IPS DF 4.7 (cell line): ENCODE results near the gene FCSK.

ENCODE experiments used
- DNase-seq: peaks from one replicate; pipeline ENCODE4 v3.0.0-alpha.2; 2013; ENCODE audit warnings: low spot score; ENCODE audit errors: extremely low read depth

FCSK gene

DNA sequence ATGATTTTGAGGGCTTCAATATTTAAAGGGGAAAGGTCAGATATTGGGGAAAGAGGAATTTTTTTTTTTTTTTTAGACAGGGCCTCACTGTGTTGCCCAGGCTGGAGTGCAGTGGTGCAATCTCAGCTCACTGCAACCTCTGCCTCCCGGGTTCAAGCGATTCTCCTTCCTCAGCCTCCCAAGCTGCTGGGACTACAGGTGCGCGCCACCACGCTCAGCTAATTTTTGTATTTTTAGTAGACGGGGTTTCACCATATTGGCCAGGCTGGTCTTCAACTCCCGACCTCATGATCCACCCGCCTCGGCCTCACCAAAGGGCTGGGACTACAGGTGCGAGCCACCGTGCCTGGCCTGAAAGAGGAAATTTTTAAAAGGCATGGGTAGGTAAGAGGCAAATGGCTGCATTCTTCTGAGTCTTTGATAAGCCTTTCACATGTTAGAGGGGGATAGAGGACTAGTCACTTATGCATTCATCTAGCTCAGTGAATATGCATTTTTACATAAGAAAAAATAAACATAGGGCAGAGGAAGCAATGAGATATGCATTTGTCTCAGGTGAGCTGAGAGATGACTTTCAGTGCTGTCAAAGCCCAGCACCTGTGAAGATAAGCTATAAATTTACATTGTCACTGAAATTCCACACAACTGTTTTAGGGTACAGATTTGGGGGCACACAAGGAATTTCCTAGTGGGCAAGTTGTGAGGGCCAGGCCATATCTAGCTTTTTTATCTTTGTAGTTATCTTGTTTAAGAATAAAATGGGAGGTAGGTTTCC lies 1.1 kb upstream of the FCSK start:
- DNase-seq = no peak

DNA sequence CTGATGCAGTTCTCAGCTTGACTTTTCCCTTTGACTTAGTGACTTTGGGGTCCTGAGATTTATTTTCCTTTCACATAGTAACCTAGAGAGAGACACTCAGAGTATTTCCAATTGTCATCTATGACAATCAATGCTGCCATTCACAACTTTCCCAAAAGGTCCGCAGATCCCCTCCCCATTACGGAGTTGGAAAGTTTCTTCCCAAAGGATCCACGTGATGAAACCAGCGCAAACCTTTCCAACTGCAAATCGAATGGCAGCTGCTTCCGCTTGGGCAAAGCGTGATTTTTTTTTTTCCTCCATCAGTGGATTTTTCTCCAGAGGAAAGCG lies 538 bp upstream of the FCSK start:
- no peak for DNase-seq

DNA sequence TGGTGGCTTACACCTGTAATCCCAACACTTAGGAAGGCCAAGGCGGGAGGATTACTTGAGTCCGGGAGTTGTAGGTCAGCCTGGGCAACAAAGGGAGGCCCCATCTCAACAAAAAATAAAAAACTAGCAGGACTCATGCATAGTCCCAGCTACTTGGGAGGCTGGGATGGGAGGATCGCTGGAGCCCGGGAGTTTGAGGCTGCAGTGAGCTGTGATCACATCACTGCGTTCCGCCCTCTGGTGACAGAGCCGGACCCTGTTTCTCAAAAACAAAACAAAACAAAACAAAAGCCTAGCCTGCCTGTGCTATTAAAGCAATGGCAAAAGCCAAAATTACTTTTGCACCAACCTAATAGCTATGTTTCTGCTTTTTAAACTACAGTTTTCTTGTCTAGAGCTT lies 1.5 kb downstream of the FCSK start:
- no peak for DNase-seq

DNA sequence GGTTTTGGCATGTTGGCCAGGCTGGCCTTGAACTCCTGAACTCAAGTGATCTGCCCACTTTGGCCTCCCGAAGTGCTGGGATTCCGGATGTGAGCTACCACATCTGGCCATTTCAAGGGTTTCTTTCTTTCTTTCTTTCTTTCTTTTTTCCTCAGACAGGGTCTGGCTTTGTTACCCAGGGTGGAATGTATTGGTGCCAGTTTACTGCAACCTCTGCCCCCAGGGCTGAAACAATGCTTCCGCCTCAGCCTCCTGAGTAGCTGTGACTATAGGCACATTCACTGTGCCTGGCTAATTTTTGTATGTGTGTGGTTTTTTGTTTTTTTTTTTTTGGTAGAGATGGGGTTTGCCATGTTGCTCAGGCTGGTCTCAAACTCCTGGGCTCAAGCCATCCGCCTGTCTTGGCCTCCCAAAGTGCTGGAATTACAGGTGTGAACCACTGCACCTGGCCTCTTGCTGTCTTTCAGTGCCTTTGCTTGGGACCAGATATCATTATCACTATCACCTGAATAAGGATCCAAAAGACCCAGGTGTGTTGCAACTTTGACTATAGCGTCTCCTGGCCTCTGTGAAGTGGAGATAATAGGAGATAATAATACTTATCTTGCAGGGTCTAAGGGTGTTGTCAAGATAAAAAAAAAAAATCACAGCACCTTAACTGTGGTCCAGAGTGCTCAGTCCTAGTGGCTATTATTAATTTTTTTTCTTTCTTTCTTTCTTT lies 3.2 kb downstream of the FCSK start:
- DNase-seq = no peak

DNA sequence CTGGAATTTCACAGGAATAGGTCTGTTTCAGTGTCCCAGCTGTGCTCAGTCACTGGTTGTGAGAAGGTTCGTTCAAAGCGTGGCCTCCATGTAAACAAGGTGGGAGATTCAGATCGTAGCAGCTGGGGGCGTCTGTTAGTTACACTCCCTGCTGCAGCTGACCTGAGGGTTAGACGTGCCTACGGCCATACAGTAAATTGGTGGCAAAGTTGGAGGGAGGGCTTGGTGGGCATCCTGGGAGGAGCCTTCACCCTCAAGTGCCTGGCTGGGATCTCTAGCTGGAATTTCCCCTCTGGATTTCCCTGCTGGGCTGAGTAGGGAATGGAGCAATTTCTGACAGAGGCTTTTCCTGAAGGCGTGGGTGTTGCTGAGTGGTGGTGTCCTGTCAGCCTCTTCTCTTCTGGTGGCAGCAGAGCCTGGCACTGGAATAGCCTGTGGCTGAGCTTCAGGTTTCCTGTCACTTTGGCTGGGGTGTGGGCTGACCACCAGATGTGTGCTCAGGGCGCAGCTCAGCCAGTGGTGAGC lies 6.4 kb downstream of the FCSK start:
- no peak for DNase-seq

DNA sequence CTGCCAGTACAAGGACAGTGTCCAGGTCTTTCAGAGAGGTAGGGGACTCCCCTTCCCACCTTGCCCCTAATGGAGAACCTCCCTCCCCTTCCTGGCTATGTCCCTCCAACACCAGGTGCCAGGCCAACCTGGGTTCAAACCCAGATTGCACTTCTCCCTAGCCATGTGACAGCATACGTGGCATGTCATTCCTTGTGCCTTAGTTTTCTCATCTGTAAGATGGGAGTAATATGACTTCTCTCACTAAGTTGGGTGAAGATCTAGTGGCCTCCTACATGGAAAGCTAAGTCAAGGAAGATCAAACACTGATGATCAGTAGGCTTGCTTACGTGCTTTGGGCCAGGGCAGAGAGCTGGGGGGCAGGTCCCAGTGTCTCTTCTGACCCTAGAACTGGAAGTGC lies 8.8 kb downstream of the FCSK start:
- no peak for DNase-seq

DNA sequence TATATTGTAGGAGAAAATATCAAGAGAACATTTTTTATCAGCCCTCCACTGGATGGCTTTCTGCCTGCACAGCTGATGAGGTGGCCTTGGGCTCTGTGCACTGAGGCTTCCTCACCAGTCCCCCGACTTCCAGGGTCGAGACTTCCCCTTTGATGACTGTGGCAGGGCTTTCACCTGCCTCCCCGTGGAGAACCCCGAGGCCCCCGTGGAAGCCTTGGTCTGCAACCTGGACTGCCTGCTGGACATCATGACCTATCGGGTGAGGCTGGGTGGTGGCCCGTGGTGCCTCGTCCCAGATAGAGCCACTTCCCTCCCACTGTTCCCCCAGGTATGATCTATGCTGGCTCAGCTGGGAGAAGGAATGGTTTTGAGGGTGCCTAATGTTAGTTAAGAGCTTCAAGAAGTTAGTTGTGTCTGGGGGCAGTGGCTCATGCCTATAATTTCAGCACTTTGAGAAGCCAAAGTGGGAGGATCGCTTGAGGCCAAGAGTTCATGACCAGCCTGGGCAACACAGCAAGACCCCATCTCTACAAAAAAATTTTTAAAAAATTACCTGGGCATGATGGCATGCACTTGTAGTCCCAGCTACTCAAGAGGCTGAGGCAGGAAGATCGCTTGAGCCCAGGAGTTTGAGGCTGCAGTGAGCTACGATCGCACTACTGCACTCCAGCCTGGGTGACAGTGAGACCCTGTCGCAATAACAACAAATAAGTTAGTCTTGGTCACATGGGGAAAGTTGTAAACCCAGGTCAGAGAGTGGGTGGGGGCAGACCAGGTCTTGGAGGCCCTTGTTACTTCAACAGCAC lies 11.8 kb downstream of the FCSK start:
- DNase-seq = no peak

DNA sequence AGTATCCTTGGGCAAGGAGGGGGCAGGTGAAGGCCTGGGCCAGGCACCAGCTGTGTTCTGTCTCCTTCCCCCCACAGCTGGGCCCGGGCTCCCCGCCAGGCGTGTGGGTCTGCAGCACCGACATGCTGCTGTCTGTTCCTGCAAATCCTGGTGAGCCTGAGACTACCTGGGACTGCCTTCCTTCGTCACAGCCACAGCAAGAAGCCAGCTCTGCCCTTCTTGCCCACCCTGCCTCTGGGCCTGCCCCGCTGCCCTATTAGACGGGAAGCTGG lies 12.3 kb downstream of the FCSK start:
- no peak for DNase-seq

DNA sequence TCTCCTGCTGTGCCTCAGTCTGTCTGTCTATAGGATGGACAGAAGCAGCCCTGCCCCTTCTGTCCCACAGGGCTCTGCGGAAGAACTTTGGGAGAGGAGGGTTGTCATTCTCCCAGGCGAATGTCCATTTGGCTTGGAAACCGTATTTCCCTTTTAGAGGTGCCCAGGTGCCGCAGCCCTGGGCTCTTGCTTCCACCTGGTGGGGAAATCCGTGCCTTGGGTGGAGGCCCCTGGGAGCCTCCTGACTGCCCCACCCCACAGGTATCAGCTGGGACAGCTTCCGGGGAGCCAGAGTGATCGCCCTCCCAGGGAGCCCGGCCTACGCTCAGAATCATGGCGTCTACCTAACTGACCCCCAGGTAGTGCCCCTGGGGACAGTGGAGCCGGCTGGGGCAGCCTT lies 12.7 kb downstream of the FCSK start:
- no peak for DNase-seq

DNA sequence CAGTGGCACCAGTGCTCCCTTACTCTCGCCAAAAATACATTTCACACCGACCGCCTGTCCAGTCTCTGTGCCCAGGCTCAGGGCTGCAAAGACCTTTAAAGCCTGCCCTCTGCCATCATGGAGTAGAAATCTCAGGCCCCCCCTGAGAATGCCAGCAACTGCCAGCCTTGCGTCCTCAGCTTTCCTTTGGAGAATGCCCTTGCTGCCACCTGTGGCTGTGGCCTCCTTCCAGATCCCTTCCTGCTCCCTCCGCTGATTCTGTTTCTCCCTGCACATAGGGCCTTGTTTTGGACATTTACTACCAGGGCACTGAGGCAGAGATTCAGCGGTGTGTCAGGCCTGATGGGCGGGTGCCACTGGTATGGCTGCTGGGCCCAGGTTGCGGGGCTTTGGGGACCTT lies 13.2 kb downstream of the FCSK start:
- no peak for DNase-seq

DNA sequence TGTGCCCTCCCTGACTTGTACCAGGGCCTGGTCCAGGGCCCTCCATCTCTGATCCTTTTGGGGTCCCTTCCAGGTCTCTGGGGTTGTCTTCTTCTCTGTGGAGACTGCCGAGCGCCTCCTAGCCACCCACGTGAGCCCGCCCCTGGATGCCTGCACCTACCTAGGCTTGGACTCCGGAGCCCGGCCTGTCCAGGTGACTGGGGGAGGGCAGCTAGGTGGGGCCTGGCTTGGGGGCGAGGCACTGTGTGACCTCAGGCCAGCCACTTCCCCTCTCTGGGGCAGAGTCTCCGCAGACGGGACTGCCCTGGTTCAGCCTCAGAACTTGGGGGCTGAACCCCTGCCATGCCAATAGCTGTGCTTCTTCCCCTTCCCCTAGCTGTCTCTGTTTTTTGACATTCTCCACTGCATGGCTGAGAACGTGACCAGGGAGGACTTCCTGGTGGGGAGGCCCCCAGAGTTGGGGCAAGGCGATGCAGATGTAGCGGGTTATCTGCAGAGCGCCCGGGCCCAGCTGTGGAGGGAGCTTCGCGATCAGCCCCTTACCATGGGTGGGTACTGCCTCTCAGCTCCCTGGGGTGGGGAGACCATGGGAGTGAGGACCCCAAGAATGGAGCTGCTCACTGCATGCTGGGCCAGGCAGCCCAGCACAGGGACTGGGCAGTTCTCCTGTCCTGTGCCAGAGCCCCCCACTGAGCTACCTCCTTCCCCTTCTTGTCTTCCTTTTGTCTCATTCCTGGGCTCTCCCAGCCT lies 14.6 kb downstream of the FCSK start:
- no peak for DNase-seq

DNA sequence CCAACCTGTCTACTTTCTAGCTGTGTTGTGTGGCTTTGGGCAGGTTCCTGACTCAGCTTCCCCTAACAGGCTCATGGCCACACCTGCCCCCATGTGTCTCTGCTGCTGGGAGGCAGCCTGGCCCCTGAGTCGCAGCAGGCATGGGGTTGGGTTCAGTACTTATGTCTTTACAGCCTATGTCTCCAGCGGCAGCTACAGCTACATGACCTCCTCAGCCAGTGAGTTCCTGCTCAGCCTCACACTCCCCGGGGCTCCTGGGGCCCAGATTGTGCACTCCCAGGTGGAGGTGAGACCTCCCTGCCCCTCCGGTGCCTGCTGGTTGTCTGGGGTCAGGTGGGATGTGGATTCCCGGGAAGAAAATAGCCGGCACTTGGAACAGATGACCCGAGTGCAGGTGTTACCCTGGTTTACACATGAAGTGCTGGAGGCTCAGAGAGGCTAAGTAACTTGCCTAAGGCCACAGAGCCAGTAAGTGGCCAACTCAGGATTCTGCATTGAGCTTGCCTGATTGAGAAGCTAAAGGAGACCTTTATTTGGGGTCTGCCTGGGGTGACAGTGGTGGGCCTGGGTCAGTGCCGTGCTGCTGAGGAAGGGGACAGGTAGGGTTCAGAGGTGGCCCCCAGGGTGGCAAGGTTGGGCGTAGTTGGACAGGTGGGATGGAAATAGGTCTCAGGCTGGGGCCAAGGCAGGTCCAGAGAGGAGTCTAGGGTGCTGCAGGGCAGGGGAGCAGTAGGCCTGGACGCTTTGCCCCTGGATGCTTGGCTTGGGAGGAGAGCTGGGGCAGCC lies 15.9 kb downstream of the FCSK start:
- DNase-seq = no peak

DNA sequence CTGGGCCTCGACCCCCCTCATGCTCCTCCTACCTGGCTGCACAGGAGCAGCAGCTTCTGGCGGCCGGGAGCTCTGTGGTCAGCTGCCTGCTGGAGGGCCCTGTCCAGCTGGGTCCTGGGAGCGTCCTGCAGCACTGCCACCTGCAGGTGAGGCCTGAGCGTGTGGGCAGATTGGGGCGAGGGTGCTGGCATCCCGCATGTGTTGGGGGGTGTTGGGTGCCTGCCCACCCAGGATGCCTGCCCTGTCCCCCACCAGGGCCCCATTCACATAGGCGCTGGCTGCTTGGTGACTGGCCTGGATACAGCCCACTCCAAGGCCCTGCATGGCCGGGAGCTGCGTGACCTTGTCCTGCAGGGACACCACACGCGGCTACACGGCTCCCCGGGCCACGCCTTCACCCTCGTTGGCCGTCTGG lies 16.5 kb downstream of the FCSK start:
- DNase-seq = no peak

DNA sequence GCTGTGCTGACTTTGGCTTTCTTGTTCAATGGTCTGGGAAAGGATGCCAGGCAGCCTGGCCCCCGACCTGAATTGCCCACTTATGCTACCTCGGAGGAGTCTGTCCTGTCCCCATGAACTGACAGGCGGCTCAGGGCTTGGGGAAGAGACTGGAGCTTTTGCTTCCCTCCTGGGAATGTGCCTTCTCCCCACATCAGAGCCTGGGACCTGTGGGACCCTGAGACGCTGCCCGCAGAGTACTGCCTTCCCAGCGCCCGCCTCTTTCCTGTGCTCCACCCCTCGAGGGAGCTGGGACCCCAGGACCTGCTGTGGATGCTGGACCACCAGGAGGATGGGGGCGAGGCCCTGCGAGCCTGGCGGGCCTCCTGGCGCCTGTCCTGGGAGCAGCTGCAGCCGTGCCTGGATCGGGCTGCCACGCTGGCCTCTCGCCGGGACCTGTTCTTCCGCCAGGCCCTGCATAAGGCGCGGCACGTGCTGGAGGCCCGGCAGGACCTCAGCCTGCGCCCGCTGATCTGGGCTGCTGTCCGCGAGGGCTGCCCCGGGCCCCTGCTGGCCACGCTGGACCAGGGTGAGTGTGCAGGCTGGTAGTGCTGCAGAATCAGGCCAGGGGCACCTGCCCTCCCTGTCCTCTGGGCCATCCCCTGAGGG lies 18.5 kb downstream of the FCSK start:
- no peak for DNase-seq

DNA sequence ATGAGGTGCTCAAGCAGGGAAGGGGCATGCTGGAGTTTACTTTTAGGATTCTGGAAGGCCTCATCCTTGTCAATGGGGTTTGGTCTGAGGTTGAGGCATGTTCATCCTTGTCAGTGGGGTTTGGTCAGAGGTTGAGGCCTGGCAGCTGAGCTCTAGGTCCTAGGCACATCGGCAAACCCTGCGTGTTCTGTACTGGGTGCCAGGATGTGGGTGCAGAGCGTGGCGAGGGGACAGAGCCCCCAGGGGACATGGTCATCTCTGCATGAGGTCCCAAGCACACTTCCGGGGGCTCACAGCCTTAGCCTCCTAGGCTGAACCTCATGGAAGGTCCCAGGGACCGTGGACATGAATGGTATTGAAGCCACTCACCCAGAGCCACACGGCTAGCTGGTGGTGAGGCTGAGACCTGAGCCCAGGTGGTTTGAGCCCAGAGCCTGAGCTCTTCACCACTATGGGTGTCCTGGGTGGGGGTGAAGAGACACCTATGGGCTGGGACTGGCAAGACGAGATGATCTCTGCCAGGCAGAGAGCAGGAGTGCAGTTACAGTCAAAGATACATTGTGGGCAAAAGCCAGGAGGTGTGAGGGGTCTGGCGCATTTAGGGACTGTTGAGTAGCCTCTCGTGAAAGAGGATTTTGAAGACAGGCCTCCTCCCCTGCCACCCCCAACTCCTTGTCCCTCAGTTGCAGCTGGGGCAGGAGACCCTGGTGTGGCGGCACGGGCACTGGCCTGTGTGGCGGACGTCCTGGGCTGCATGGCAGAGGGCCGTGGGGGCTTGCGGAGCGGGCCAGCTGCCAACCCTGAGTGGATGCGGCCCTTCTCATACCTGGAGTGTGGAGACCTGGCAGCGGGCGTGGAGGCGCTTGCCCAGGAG lies 19.3 kb downstream of the FCSK start:
- DNase-seq = no peak

DNA sequence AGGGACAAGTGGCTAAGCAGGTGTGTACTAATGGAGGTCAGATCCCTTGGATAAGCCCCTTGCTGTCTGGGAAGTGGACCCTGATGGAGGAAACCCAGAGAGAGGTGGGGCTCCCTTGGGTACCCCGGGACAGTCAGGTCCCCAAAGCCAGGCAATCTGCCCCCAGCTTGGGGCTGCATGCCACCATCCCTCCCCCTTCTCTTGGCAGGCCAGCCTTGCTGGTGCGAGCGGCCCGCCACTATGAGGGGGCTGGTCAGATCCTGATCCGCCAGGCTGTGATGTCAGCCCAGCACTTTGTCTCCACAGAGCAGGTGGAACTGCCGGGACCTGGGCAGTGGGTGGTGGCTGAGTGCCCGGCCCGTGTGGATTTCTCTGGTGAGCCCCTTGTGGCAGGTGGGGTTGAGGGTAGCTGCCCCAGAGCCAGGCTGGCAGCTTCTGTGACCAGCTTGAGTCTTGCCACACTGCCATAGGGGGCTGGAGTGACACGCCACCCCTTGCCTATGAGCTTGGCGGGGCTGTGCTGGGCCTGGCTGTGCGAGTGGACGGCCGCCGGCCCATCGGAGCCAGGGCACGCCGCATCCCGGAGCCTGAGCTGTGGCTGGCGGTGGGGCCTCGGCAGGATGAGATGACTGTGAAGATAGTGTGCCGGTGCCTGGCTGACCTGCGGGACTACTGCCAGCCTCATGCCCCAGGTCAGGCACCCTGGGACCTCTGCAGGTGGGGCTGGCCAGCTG lies 20.1 kb downstream of the FCSK start:
- no peak for DNase-seq

DNA sequence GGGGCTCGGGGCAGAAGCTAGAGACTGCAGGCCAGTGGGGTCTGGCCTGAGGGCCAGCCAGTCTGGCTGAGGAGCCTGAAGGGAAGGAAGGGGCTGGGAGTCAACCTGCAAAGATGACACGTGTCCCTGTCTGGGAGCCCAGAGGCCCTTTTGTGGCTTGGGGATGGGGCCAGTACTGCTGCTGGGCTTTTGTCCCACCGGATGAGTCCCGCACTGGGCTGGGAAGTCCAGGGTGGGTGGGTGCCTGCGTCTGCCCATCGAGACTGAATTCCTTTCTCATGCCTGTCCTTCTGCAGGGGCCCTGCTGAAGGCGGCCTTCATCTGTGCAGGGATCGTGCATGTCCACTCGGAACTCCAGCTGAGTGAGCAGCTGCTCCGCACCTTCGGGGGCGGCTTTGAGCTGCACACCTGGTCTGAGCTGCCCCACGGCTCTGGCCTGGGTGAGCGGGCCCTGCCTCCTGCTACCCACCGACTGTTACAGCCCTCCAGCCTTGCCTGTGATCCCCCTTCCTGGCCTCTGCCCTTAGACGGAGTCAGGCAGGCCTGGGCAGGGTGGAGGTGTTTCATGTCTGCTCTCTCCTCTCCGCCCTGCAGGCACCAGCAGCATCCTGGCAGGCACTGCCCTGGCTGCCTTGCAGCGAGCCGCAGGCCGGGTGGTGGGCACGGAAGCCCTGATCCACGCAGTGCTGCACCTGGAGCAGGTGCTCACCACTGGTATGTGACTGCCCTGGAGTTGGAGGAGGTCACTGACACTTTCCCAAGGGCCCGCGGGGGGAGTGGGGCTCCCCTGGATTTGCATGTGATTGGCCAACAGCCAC lies 20.9 kb downstream of the FCSK start:
- no peak for DNase-seq
